Adrenal gland (tissue), 5 donors: Measurements from ENCODE around the gene GATAD2A.

Source experiments
- POLR2A ChIP-seq, 2 donors: fragments of 450-650 bp; IDR thresholded peaks; one replicate each; pipeline ENCODE4 v1.6.1; 2017; ENCODE audit warnings: antibody characterized with exemption in 2 of 2, mild to moderate bottlenecking in 2 of 2, moderate library complexity in 1 of 2
- TF ChIP-seq, protein P1 (sequence below), 6 experiments: fragments of 450-650 bp in 4 of 6; fragments of 200-600 bp in 2 of 6; sonication (generic) in 1 of 6; IDR thresholded peaks; 1 replicate in 5 of 6; 2 replicates in 1 of 6; pipeline versions ENCODE4 v1.5.1 to v1.8.0; 2016 to 2021; ENCODE audit warnings: antibody characterized with exemption in 6 of 6, mild to moderate bottlenecking in 2 of 6, moderate library complexity in 1 of 6
- donor health status: DM: no; HTN: no; CAD: no.

DNA sequence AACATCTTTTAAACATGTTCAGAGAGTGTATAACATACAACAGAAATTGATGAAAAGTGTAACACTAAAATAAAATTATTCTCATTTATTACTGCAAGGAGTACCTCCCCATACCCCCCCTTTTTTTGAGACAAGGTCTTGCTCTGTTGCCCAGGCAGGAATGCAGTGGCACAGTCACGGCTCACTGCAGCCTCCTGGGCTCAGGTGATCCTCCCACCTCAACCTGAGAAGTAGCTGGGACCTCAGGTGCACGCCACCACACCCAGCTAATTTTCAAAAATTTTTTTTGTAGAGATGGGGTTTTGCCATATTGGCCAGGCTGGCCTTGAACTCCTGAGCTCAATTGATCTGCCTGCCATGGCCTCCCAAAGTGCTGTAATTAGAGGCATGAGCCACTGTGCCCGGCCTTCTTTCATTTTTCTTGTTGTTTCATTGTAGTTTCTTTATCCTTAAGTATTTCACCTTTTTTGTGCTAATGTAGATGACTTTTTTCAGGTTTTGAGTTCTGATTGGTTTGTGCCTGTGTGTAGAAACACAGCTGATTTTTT is 28.3 kb downstream of the GATAD2A start:
- TF ChIP-seq, protein P1, sequence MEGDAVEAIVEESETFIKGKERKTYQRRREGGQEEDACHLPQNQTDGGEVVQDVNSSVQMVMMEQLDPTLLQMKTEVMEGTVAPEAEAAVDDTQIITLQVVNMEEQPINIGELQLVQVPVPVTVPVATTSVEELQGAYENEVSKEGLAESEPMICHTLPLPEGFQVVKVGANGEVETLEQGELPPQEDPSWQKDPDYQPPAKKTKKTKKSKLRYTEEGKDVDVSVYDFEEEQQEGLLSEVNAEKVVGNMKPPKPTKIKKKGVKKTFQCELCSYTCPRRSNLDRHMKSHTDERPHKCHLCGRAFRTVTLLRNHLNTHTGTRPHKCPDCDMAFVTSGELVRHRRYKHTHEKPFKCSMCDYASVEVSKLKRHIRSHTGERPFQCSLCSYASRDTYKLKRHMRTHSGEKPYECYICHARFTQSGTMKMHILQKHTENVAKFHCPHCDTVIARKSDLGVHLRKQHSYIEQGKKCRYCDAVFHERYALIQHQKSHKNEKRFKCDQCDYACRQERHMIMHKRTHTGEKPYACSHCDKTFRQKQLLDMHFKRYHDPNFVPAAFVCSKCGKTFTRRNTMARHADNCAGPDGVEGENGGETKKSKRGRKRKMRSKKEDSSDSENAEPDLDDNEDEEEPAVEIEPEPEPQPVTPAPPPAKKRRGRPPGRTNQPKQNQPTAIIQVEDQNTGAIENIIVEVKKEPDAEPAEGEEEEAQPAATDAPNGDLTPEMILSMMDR (IDR thresholded peaks at IDR 0.05) = no peak
- TF ChIP-seq POLR2A (IDR thresholded peaks at IDR 0.05) = no peak
